Sigmoid colon (tissue), 7 donors: ENCODE data around the gene NHLRC4. TPM values are rescaled to one million over a fixed set of nuclear protein-coding genes. Genes with fewer than 3 reads are reported as not detected.
A peak's percentile ranks its signal among the peaks of the same experiment; 100 is the strongest.

Experiments
- DNase-seq: peaks from one replicate; pipeline ENCODE4 v3.0.0-alpha.2; 2019
- H3K27ac ChIP-seq, 4 donors: fragments of 200-600 bp; sonication (generic); one replicate each; pipeline ENCODE4 v1.5.1; 2016 to 2019; ENCODE audit warnings: mild to moderate bottlenecking in 1 of 4
- H3K27me3 ChIP-seq, 3 donors: fragments of 200-600 bp; sonication (generic); one replicate each; pipeline ENCODE4 v1.5.1; 2019; ENCODE audit warnings: mild to moderate bottlenecking in 1 of 3
- H3K36me3 ChIP-seq, 4 donors: fragments of 200-600 bp; sonication (generic); one replicate each; pipeline ENCODE4 v1.5.1; 2016 to 2019
- H3K4me1 ChIP-seq, 4 donors: fragments of 200-600 bp; sonication (generic); one replicate each; pipeline ENCODE4 v1.5.1; 2017 to 2019
- H3K4me3 ChIP-seq, 4 donors: fragments of 200-600 bp; sonication (generic); one replicate each; pipeline ENCODE4 v1.5.1; 2017 to 2019; ENCODE audit warnings: mild to moderate bottlenecking in 2 of 4, moderate library complexity in 1 of 4
- H3K9me3 ChIP-seq, 4 donors: fragments of 200-600 bp in 3 of 4; sonication (generic) in 3 of 4; one replicate each; pipeline versions ENCODE4 v1.5.1 to v1.6.1; 2013 to 2019
- CTCF ChIP-seq, 4 experiments: fragments of 450-650 bp in 3 of 4; fragments of 200-600 bp in 1 of 4; IDR thresholded peaks; one replicate each; pipeline ENCODE4 v1.5.1; 2016 to 2019; ENCODE audit warnings: antibody characterized with exemption in 4 of 4, mild to moderate bottlenecking in 3 of 4, moderate library complexity in 2 of 4
- EP300 ChIP-seq, 4 donors: sonication (generic); formaldehyde crosslinking; IDR thresholded peaks; one replicate each; pipeline ENCODE4 v1.6.1; 2017; ENCODE audit warnings: antibody characterized with exemption in 4 of 4
- POLR2A ChIP-seq, 2 donors: fragments of 450-650 bp; IDR thresholded peaks; one replicate each; pipeline ENCODE4 v1.6.1; 2016; ENCODE audit warnings: antibody characterized with exemption in 2 of 2, mild to moderate bottlenecking in 2 of 2, moderate library complexity in 2 of 2
- POLR2AphosphoS5 ChIP-seq, 4 donors: sonication (generic); formaldehyde crosslinking; IDR thresholded peaks; one replicate each; pipeline ENCODE4 v1.6.1; 2017; ENCODE audit warnings: antibody characterized with exemption in 4 of 4
- WGBS, 2 donors: extraction: QIAGEN DNeasy Blood & Tissue Kit; methylation state at CpG; one replicate each; pipeline ENCODE4 v1.1.7; 2013; 5-methylcytosine and 5-hydroxymethylcytosine counted together
- intact Hi-C: fragments of 100-400 bp; cut with DNase I; formaldehyde crosslinking; loops from one replicate; pipeline ENCODE4 v1.15.1; 2023
- polyA plus RNA-seq, 3 donors: library from polyadenylated mRNA; stranded (reverse); fragments of 200-250 nt; gene quantifications; one replicate each; pipeline ENCODE4 v1.2.3, GENCODE V29; 2013
- total RNA-seq, 4 donors: library from RNA; depleted of rRNA; stranded (reverse); fragments of >200 nt; gene quantifications; one replicate each; pipeline ENCODE4 v1.1.0, GENCODE V29; 2016
- donor health status: healthy with polysubstance abuse.
- donor health status: Bipolar disorder and iron deficiency.
- donor health status: healthy.

The NHLRC4 gene
- total and polyA plus RNA-seq, 7 donors: 0.60 to 4.2 (median 1.5) TPM

GRCh38 chr16:520847-521246 lies 46.0 kb upstream of the NHLRC4 start:
- DNase-seq: no peak
- peaks cover 8 to 40% (median 20%) of the 10 kb centered on the region in 4 donors for H3K36me3 ChIP-seq
- peaks cover 0 to 19% (median 8%) of the 10 kb centered on the region in 4 donors for H3K4me1 ChIP-seq
- intact Hi-C loops: no loop called here
- no peak overlapping the region for H3K27ac ChIP-seq
- H3K9me3 ChIP-seq: no peaks in the 10 kb centered on the region
- TF ChIP-seq EP300 (IDR thresholded peaks at IDR 0.05) (no peak), CTCF (IDR thresholded peaks at IDR 0.05) (no peak), POLR2AphosphoS5 (IDR thresholded peaks at IDR 0.05) (no peak), POLR2A (IDR thresholded peaks at IDR 0.05) (no peak)
- no peaks in the 10 kb centered on the region for H3K27me3 ChIP-seq
- no peak overlapping the region for H3K4me3 ChIP-seq
- 92 to 95% methylated on average over 13 of the region's 13 CpGs for WGBS, 2 donors

GRCh38 chr16:521381-522210 lies 45.2 kb upstream of the NHLRC4 start:
- no peak overlapping the region for H3K27ac ChIP-seq
- peaks cover 0 to 27% (median 16%) of the 10 kb centered on the region in 4 donors for H3K4me1 ChIP-seq
- H3K4me3 ChIP-seq: no peak overlapping the region
- TF ChIP-seq EP300 (IDR thresholded peaks at IDR 0.05) (no peak), CTCF (IDR thresholded peaks at IDR 0.05) (peak in 1 of 4 experiments; percentile 41), POLR2AphosphoS5 (IDR thresholded peaks at IDR 0.05) (no peak), POLR2A (IDR thresholded peaks at IDR 0.05) (no peak)
- intact Hi-C loops: no loop called here
- no peak for DNase-seq
- H3K36me3 ChIP-seq: peaks cover 8 to 32% (median 18%) of the 10 kb centered on the region in 4 donors
- no peaks in the 10 kb centered on the region for H3K27me3 ChIP-seq
- 36 to 79% methylated on average over 34 of the region's 34 CpGs for WGBS, 2 donors
- H3K9me3 ChIP-seq: no peaks in the 10 kb centered on the region

GRCh38 chr16:522320-523096 lies 44.3 kb upstream of the NHLRC4 start:
- no peaks in the 10 kb centered on the region for H3K9me3 ChIP-seq
- 44 to 76% methylated on average over 23 of the region's 23 CpGs for WGBS, 2 donors
- TF ChIP-seq CTCF (IDR thresholded peaks at IDR 0.05): no peak
- no peak for TF ChIP-seq EP300 (IDR thresholded peaks at IDR 0.05)
- TF ChIP-seq POLR2AphosphoS5 (IDR thresholded peaks at IDR 0.05): no peak
- TF ChIP-seq POLR2A (IDR thresholded peaks at IDR 0.05): no peak
- no peak for DNase-seq
- peaks cover 8 to 26% (median 18%) of the 10 kb centered on the region in 4 donors for H3K36me3 ChIP-seq
- intact Hi-C loops: no loop called here
- no peaks in the 10 kb centered on the region for H3K27me3 ChIP-seq
- no peak overlapping the region for H3K4me3 ChIP-seq
- no peak overlapping the region for H3K27ac ChIP-seq
- H3K4me1 ChIP-seq: peaks cover 0 to 30% (median 18%) of the 10 kb centered on the region in 4 donors

GRCh38 chr16:523097-523741 lies 43.6 kb upstream of the NHLRC4 start:
- no peaks in the 10 kb centered on the region for H3K9me3 ChIP-seq
- intact Hi-C loops: no loop called here
- 88 to 93% methylated on average over 22 of the region's 22 CpGs for WGBS, 2 donors
- no peak overlapping the region for H3K4me3 ChIP-seq
- no peak for DNase-seq
- H3K27me3 ChIP-seq: no peaks in the 10 kb centered on the region
- TF ChIP-seq POLR2AphosphoS5 (IDR thresholded peaks at IDR 0.05) (no peak), EP300 (IDR thresholded peaks at IDR 0.05) (no peak), POLR2A (IDR thresholded peaks at IDR 0.05) (no peak), CTCF (IDR thresholded peaks at IDR 0.05) (no peak)
- peaks cover 8 to 26% (median 18%) of the 10 kb centered on the region in 4 donors for H3K36me3 ChIP-seq
- peaks cover 0 to 31% (median 18%) of the 10 kb centered on the region in 4 donors for H3K4me1 ChIP-seq
- no peak overlapping the region for H3K27ac ChIP-seq
